Activated CD8-positive, alpha-beta T cell treated with anti-CD3 and anti-CD28 coated beads for 36 hours (primary cell): ENCODE results near the gene SNRPD2. TPM values are rescaled to one million over a fixed set of nuclear protein-coding genes. Genes with fewer than 3 reads are reported as not detected.

Experiments used
- ATAC-seq: fragments of 200-7000 bp; cut with Tn5 transposase; one replicate; pipeline ENCODE4 v1.10.0; 2021; ENCODE audit warnings: mild to moderate bottlenecking, moderate library complexity
- CTCF ChIA-PET: fragments of 350-600 bp; sonication (Branson Sonifier 250); formaldehyde crosslinking; loops from one replicate; lab custom pipeline; 2021; ENCODE audit warnings: antibody characterized with exemption; lab: Charles Lee
- POLR2A ChIA-PET: fragments of 350-600 bp; sonication (Branson Sonifier 250); formaldehyde crosslinking; loops from one replicate; lab custom pipeline; 2021; ENCODE audit warnings: antibody characterized with exemption; lab: Charles Lee
- DNase-seq: peaks from one replicate; pipeline ENCODE4 v3.0.0-alpha.2; 2020
- H3K27ac Mint-ChIP-seq: one replicate; pipeline ENCODE4 v1.8.0; 2021; ENCODE audit warnings: mild to moderate bottlenecking, mixed read lengths
- H3K27me3 Mint-ChIP-seq: one replicate; pipeline ENCODE4 v1.8.0; 2021; ENCODE audit warnings: mixed read lengths
- H3K36me3 Mint-ChIP-seq: one replicate; pipeline ENCODE4 v1.8.0; 2021; ENCODE audit warnings: low read depth, mixed read lengths
- H3K4me1 Mint-ChIP-seq: one replicate; pipeline ENCODE4 v1.8.0; 2021; ENCODE audit warnings: low read depth, mixed read lengths
- H3K4me3 Mint-ChIP-seq: one replicate; pipeline ENCODE4 v1.8.0; 2021; ENCODE audit warnings: mild to moderate bottlenecking, moderate library complexity, mixed read lengths
- H3K9me3 Mint-ChIP-seq: one replicate; pipeline ENCODE4 v1.8.0; 2021; ENCODE audit warnings: mixed read lengths
- intact Hi-C: fragments of 100-400 bp; cut with micrococcal nuclease; formaldehyde crosslinking; loops from one replicate; pipeline ENCODE4 v1.10.0; 2022
- total RNA-seq, 2 experiments: library from RNA; stranded (reverse); gene quantifications; one replicate each; pipeline ENCODE4 v1.2.3, GENCODE V29; 2021
- TF ChIP-seq, protein P1 (sequence below): fragments of 200-600 bp; IDR thresholded peaks from one replicate; pipeline ENCODE4 v1.8.0; 2022; ENCODE audit warnings: antibody characterized with exemption, mild to moderate bottlenecking

SNRPD2 gene
- total RNA-seq, 2 experiments from 2014 or later: 918 to 967 TPM

DNA sequence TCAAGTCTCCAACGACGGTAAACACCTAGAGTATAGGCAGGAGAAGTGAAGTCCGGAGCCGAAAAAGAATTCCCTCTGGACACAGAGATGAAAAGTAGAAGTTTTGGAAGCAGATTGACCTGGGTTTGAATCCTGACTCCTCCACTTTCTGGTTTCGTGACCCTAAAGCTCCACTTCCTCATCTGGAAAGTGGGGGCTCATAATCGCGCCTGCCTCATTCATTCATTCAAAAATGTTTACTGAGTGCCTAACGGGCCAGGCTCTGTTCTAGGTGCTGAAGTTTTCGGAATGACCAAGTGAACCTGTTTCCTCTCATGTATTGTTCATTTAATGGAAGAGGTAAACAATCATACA is 45.4 kb downstream of the SNRPD2 start:
- Mint-ChIP-seq H3K4me3 (peak overlapping the region; percentile 74), H3K4me1 (peaks cover 29% of the 10 kb centered on the region), H3K27me3 (peaks cover 3% of the 10 kb centered on the region), H3K9me3 (no peaks in the 10 kb centered on the region), H3K36me3 (peaks cover 4% of the 10 kb centered on the region), H3K27ac (peak overlapping the region; percentile 79)
- CTCF ChIA-PET: interaction anchor here (0.7 to 1.6 kb wide), 7 partner anchors 30 to 207 kb away, joined by 3 to 10 read pairs (median 3); partner anchors contain the start of genes OPA3 and QPCTL
- DNase-seq (peak; percentile 23), ATAC-seq (no peak)
- POLR2A ChIA-PET: interaction anchor here (0.6 to 1.3 kb wide), 6 partner anchors 17 to 150 kb away, joined by 3 to 5 read pairs (median 3); partner anchors contain the start of genes OPA3, QPCTL and RTN2
- intact Hi-C loops: no loop called here
- TF ChIP-seq, protein P1, sequence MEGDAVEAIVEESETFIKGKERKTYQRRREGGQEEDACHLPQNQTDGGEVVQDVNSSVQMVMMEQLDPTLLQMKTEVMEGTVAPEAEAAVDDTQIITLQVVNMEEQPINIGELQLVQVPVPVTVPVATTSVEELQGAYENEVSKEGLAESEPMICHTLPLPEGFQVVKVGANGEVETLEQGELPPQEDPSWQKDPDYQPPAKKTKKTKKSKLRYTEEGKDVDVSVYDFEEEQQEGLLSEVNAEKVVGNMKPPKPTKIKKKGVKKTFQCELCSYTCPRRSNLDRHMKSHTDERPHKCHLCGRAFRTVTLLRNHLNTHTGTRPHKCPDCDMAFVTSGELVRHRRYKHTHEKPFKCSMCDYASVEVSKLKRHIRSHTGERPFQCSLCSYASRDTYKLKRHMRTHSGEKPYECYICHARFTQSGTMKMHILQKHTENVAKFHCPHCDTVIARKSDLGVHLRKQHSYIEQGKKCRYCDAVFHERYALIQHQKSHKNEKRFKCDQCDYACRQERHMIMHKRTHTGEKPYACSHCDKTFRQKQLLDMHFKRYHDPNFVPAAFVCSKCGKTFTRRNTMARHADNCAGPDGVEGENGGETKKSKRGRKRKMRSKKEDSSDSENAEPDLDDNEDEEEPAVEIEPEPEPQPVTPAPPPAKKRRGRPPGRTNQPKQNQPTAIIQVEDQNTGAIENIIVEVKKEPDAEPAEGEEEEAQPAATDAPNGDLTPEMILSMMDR: no peak

DNA sequence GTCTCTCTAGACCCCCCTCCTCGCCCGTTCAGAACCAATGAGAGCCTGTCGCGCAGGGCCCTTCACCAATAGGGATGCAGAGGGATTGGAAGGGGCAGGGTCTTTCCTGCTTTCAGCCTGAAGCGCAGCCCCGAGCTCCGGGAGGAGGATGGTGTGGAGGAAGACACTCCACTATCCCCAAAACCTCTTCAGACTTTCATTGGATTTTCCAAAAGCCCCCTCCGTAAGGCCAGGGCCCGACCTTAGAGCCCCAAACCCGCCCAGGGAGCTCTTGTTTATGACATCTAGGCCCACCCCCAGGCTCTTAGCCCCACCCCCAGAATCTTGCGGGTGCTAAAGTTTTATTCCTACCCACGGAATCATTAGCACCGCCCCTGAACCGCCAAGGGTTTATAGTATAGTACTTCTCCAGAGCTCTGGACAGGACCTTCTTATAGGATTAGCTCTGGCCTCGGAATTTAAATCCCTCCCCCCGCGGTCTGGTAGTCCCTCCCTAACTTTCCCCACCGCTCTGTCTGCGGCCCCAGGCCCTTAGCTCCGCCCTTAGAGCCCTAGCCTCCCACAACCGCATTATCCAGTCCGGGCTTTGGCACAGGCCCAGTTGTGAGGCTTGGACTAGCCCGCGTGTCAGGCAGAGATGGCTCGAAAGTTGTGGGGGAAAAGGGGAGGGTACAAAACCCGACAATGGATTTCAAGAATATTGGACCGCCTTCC is 46.0 kb downstream of the SNRPD2 start:
- Mint-ChIP-seq H3K36me3 (peaks cover 9% of the 10 kb centered on the region), H3K9me3 (peaks cover 1% of the 10 kb centered on the region), H3K4me3 (peak overlapping the region; percentile 74), H3K4me1 (peaks cover 34% of the 10 kb centered on the region), H3K27ac (peak overlapping the region; percentile 79), H3K27me3 (peaks cover 3% of the 10 kb centered on the region)
- CTCF ChIA-PET: interaction anchor here (0.7 to 1.6 kb wide), 7 partner anchors 30 to 207 kb away, joined by 3 to 10 read pairs (median 3); partner anchors contain the start of genes OPA3 and QPCTL
- POLR2A ChIA-PET: interaction anchor here (0.6 to 1.4 kb wide), 10 partner anchors 18 to 149 kb away, joined by 3 to 7 read pairs (median 4); partner anchors contain the start of genes OPA3, QPCTL and RTN2
- intact Hi-C loops: no loop called here
- ATAC-seq (peak; percentile 41), DNase-seq (peak; percentile 90)
- TF ChIP-seq, protein P1: no peak

DNA sequence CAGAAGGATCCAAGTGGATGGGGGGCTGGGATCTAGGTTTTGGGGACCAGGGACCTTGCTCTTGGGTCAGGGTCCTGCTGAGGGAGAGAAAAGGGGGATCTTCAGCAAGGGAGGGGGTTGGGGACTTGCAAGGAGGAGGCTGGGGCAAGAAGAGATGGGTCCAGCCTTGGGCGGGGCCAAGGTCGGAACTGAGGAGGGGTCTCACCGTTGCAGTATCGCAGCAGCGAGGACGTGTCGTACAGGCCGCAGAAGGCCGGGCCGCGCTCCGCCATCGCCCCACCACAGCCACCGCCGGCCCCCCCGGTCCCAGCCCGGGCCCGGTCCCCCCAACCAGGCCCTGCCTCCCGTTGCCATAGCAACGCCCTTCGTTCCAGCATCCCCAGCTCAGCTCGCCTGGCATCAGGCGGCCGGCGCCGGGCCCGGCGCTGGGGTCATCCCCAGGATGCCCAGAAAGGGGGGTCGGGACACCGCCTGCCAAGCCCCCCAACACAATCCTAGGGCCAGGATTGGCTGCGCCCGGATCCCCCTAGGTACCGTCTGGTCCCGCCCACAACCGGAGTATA is 46.6 kb downstream of the SNRPD2 start:
- Mint-ChIP-seq H3K4me3 (peak overlapping the region; percentile 74), H3K27ac (no peak overlapping the region), H3K9me3 (peaks cover 2% of the 10 kb centered on the region), H3K4me1 (peaks cover 38% of the 10 kb centered on the region), H3K36me3 (peaks cover 11% of the 10 kb centered on the region), H3K27me3 (peaks cover 3% of the 10 kb centered on the region)
- TF ChIP-seq, protein P1: no peak
- POLR2A ChIA-PET: interaction anchor here (1.0 to 1.4 kb wide), 7 partner anchors 19 to 149 kb away, joined by 3 to 7 read pairs (median 4); partner anchors contain the start of genes QPCTL and RTN2
- intact Hi-C loops: no loop called here
- ATAC-seq: no peak
- no peak for DNase-seq
- CTCF ChIA-PET: interaction anchor here (0.8 to 1.6 kb wide), 5 partner anchors 29 to 60 kb away, joined by 3 to 10 read pairs (median 3); partner anchors contain the start of genes OPA3 and QPCTL

DNA sequence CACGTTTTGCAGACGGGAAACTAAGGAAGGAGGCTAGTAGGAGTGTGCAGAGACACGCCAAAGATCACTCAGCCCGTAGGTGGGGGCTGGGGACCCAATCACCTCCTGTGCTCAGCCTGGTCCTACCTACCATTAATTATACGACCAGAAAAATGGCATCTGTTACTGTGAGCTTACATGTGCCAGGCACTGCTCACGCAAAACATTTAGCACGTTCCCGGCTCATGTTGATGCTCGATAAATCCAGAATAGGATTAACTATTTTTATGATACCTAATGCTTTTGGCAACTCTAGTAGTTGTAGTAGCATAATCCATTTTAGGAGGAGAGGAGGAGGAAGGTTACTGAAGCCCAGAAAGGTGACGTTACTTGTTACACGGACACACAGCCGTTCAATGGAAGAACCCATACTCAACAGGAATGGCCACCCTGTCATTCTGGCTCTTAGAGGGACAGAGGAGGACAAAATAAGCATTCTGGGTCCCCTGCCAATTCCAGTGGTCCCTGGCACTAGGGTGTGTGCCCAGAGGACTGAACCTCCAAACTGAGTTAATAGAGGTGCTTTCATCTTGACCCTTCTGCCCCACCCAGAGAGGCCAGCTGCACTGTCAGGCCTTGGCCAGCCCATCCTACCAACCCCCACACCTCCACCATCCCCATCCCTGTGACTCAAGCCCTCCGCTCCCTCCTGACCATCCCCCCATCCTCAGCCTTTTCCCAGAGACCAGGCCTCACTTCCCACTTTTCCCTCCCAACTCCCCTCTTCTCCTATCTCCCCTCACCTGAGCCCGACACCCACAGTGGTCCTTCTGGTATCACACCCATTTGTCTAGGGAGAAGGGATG is 47.6 kb downstream of the SNRPD2 start:
- ATAC-seq: no peak
- H3K4me3 Mint-ChIP-seq: peak overlapping the region; percentile 92
- H3K27ac Mint-ChIP-seq: no peak overlapping the region
- peaks cover 14% of the 10 kb centered on the region for H3K36me3 Mint-ChIP-seq
- H3K9me3 Mint-ChIP-seq: peaks cover 2% of the 10 kb centered on the region
- peaks cover 3% of the 10 kb centered on the region for H3K27me3 Mint-ChIP-seq
- ChIA-PET POLR2A (interaction anchor here (0.6 to 5.8 kb wide), 6 partner anchors 34 to 124 kb away, joined by 3 to 21 read pairs (median 4); partner anchors contain the start of genes OPA3, QPCTL and SNRPD2), CTCF (interaction anchor here (0.6 to 4.7 kb wide), 12 partner anchors 15 to 205 kb away, joined by 3 to 29 read pairs (median 4); no protein-coding TSS in a partner anchor)
- intact Hi-C loops: loop anchor here (5.0 kb wide), 2 partner anchors 47 to 137 kb away; partner anchors contain the start of gene VASP
- peaks cover 42% of the 10 kb centered on the region for H3K4me1 Mint-ChIP-seq
- peak; percentile 21 for DNase-seq
- TF ChIP-seq, protein P1: no peak
